Endothelial cell of umbilical vein (primary cell): Measurements from ENCODE around the gene TAT. TPM values are rescaled to one million over a fixed set of nuclear protein-coding genes. Genes with fewer than 3 reads are reported as not detected.

Experiments used
- Bru-seq: library from RNA; stranded (reverse); fragments of 400-500 nt; gene quantifications from one replicate; lab custom pipeline; 2021; lab: Mats Ljungman, UMichigan
- BruChase-seq, 2 experiments: library from RNA; stranded (reverse); fragments of 400-500 nt; gene quantifications; one replicate each; lab custom pipeline; 2021; lab: Mats Ljungman, UMichigan
- BruUV-seq: library from RNA; stranded (reverse); fragments of 400-500 nt; replicated peaks from 2 replicates; lab custom pipeline; 2021; lab: Mats Ljungman, UMichigan
- CTCF ChIA-PET: fragments of 300-600, 350-600 bp; sonication (Branson Sonifier 250); formaldehyde crosslinking; loops from one replicate; lab custom pipeline; 2021; ENCODE audit warnings: antibody characterized with exemption, inconsistent platforms; lab: Charles Lee
- POLR2A ChIA-PET: fragments of 300-600, 350-600 bp; sonication (Branson Sonifier 250); formaldehyde crosslinking; loops from one replicate; lab custom pipeline; 2021; ENCODE audit warnings: antibody characterized with exemption, inconsistent platforms; lab: Charles Lee
- DNase-seq: peaks from one replicate; pipeline ENCODE4 v3.0.0-alpha.2; 2011; ENCODE audit warnings: low read depth, low spot score
- FAIRE-seq: peaks from 2 replicates; lab custom pipeline; 2011; peaks lifted over from hg19 to GRCh38; lab: Jason Lieb, UNC
- H2AFZ ChIP-seq: 2 replicates; pipeline ENCODE4 v1.6.0; 2012; ENCODE audit warnings: low read depth, low read length, control low read depth, inconsistent platforms
- H3K27ac ChIP-seq: 2 replicates; pipeline ENCODE4 v1.5.1; 2011; ENCODE audit warnings: low read depth, mild to moderate bottlenecking, control low read depth, low read length, moderate library complexity; ENCODE audit not compliant: insufficient read depth
- H3K27me3 ChIP-seq, 2 experiments: 2 replicates each; pipeline versions ENCODE4 v1.6.0 to v1.6.1; 2011; ENCODE audit warnings: low read length in 2 of 2, mixed read lengths in 1 of 2; ENCODE audit not compliant: control insufficient read depth in 2 of 2, insufficient read depth in 2 of 2
- H3K36me3 ChIP-seq, 2 experiments: 2 replicates in 1 of 2; 3 replicates in 1 of 2; pipeline ENCODE4 v1.5.1; 2011; ENCODE audit warnings: low read length in 2 of 2, mild to moderate bottlenecking in 1 of 2, moderate library complexity in 1 of 2; ENCODE audit not compliant: control insufficient read depth in 2 of 2, insufficient read depth in 2 of 2; ENCODE audit errors: extremely low read depth in 1 of 2
- H3K4me1 ChIP-seq: 3 replicates; pipeline ENCODE4 v1.5.1; 2011; ENCODE audit warnings: mild to moderate bottlenecking, low read length; ENCODE audit not compliant: control insufficient read depth, insufficient read depth; ENCODE audit errors: extremely low read depth
- H3K4me2 ChIP-seq: 2 replicates; pipeline ENCODE4 v1.6.1; 2011; ENCODE audit warnings: low read length, control low read depth, mixed read lengths; ENCODE audit not compliant: insufficient read depth
- H3K4me3 ChIP-seq, 3 experiments: fragments of 200-600 bp in 1 of 3; sonication (generic), shearing (Covaris generic) in 1 of 3; replicated peaks in 1 of 3; 2 replicates each; pipeline ENCODE4 v1.5.1; 2011 to 2016; ENCODE audit warnings: control low read depth in 3 of 3, low read length in 3 of 3, mild to moderate bottlenecking in 2 of 3, inconsistent platforms in 1 of 3, low read depth in 1 of 3, moderate library complexity in 1 of 3; ENCODE audit not compliant: insufficient read depth in 1 of 3
- H3K79me2 ChIP-seq: 2 replicates; pipeline ENCODE4 v1.6.0; 2012; ENCODE audit warnings: low read length, inconsistent platforms; ENCODE audit not compliant: control insufficient read depth, insufficient read depth
- H3K9ac ChIP-seq: replicated peaks from 2 replicates; pipeline ENCODE3; 2011; ENCODE audit warnings: low read length, control low read depth; ENCODE audit not compliant: insufficient read depth; ENCODE audit errors: extremely low read depth
- H3K9me1 ChIP-seq: replicated peaks from 3 replicates; pipeline ENCODE4 v1.6.0; 2011; ENCODE audit warnings: mild to moderate bottlenecking, low read length; ENCODE audit not compliant: control insufficient read depth, insufficient read depth; ENCODE audit errors: extremely low read depth
- H3K9me3 ChIP-seq: replicated peaks from 2 replicates; pipeline ENCODE4 v1.5.1; 2012; ENCODE audit warnings: low read length, inconsistent platforms; ENCODE audit not compliant: control insufficient read depth, insufficient read depth
- H4K20me1 ChIP-seq: replicated peaks from 2 replicates; pipeline ENCODE3; 2011; ENCODE audit warnings: mild to moderate bottlenecking, low read length; ENCODE audit not compliant: control insufficient read depth, insufficient read depth; ENCODE audit errors: extremely low read depth
- EZH2 ChIP-seq: IDR thresholded peaks from 2 replicates; pipeline ENCODE4 v1.6.1; 2012; ENCODE audit warnings: borderline replicate concordance, low read depth, mild to moderate bottlenecking, moderate library complexity, low read length, inconsistent platforms; ENCODE audit not compliant: severe bottlenecking
- FOS ChIP-seq: IDR thresholded peaks from 2 replicates; pipeline ENCODE4 v1.6.1; 2011; ENCODE audit warnings: mild to moderate bottlenecking, low read length, moderate library complexity, borderline replicate concordance; ENCODE audit not compliant: insufficient read depth
- JUN ChIP-seq: IDR thresholded peaks from 2 replicates; pipeline ENCODE4 v1.6.1; 2011; ENCODE audit warnings: borderline replicate concordance, low read depth; ENCODE audit not compliant: insufficient read length, insufficient read depth
- MYC ChIP-seq: IDR thresholded peaks from one replicate; pipeline ENCODE4 v1.6.1; 2011; ENCODE audit warnings: mild to moderate bottlenecking, low read depth, low read length
- POLR2A ChIP-seq: IDR thresholded peaks from 2 replicates; pipeline ENCODE4 v1.6.1; 2012; ENCODE audit warnings: low read depth, mild to moderate bottlenecking, control low read depth, low read length
- POLR2AphosphoS5 ChIP-seq: IDR thresholded peaks from 2 replicates; pipeline ENCODE4 v1.6.1; 2012; ENCODE audit warnings: low read depth, mild to moderate bottlenecking, control low read depth, low read length, moderate library complexity; ENCODE audit not compliant: insufficient read depth
- dilution Hi-C: fragments of 300-500 bp; cut with MboI; formaldehyde crosslinking; loops from one replicate; pipeline ENCODE4 v1.15.0; 2019; ENCODE audit warnings: low sequenced_read_pairs; ENCODE audit not compliant: extremely low pct_ligation_motif_present
- intact Hi-C: fragments of 100-400 bp; cut with micrococcal nuclease; formaldehyde crosslinking; loops from one replicate; pipeline ENCODE4 v1.10.0; 2022
- long read RNA-seq: library from polyadenylated mRNA; stranded (forward); transcript quantifications from one replicate; pipeline ENCODE4 v2.0.0, GENCODE V29; 2021
- polyA minus RNA-seq, 3 experiments: library from RNA; depleted of rRNA, polyadenylated mRNA; stranded (reverse); fragments of >200 nt; gene quantifications; 1 replicate in 1 of 3; 2 replicates in 2 of 3; pipeline ENCODE4 v1.2.3, GENCODE V29; 2011
- polyA plus RNA-seq, 4 experiments: library from polyadenylated mRNA; depleted of rRNA in 3 of 4; stranded (reverse) in 3 of 4; unstranded in 1 of 4; fragments of >200 nt; gene quantifications; 2 replicates each; pipeline versions ENCODE4 v1.2.1 to v1.2.3, GENCODE V29; 2011 to 2012; ENCODE audit warnings: missing spikeins in 1 of 4
- total RNA-seq: library from RNA; stranded (reverse); gene quantifications from 2 replicates; pipeline ENCODE4 v1.2.3, GENCODE V29; 2021
- TF ChIP-seq, protein P1 (sequence below): IDR thresholded peaks from 2 replicates; pipeline ENCODE4 v1.6.1; 2011; ENCODE audit not compliant: insufficient read depth, insufficient read length

The TAT gene
- total RNA-seq (not detected in 2 replicates), polyA plus RNA-seq (not detected in 2 replicates), polyA minus RNA-seq (0.34 TPM in 1 of 2 replicates, not detected in the other), Bru-seq, nascent RNA (not detected), BruChase-seq, experiment 1, labeled RNA remaining after a 6-hour chase (percentile 7 among the genes with signal in this experiment), BruChase-seq, experiment 2, labeled RNA remaining after a 2-hour chase (not detected)
- not detected in 2 replicates for polyA plus RNA-seq (2011; cell fraction: cytosol; rRNA removed)
- not detected in 2 replicates for polyA plus RNA-seq (2011; cell fraction: nucleus; rRNA removed)
- not detected in 2 replicates for polyA plus RNA-seq (2012)
- polyA minus RNA-seq (2011; cell fraction: cytosol; rRNA and poly(A)+ RNA removed) = not detected
- polyA minus RNA-seq (2011; cell fraction: nucleus; rRNA and poly(A)+ RNA removed) = not detected in 2 replicates
- long read RNA-seq = 0 reads

DNA sequence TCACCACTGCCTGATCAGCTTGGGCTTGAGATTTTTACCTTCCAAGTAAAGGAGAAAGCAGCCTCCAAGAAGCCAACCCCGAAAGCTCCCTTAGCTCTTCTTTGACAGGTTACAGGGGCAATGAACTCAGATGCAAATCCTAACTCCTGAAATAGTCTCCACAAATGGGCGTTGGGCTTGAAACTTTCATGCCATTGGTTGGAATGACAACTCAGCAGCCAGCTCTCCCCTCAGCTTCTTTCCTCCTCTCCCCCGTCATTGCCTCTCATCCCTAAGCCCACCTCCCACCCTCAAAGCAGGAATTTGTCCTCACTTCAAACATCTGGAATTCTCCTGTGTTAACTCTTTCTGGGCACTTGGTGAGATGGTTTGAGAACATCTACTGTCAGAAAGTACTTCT is at the start of gene TAT:
Gene TAT (minus strand): TSS at position 122 of the 400 bp plus-strand sequence. CDS start 677 bp downstream, outside the sequence.
- H3K9me3 ChIP-seq = no peaks in the 10 kb centered on the region
- no TSS peak for BruUV-seq
- ChIA-PET POLR2A (no interaction called here), CTCF (interaction anchor here (1.2 to 1.9 kb wide), 2 partner anchors 9 to 34 kb away, joined by 3 to 11 read pairs; no protein-coding TSS in a partner anchor)
- TF ChIP-seq EZH2 (no peak), JUN (no peak), POLR2A (no peak), FOS (no peak), POLR2AphosphoS5 (no peak), MYC (no peak)
- TF ChIP-seq, protein P1, sequence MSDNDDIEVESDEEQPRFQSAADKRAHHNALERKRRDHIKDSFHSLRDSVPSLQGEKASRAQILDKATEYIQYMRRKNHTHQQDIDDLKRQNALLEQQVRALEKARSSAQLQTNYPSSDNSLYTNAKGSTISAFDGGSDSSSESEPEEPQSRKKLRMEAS = no peak
- no peaks in the 10 kb centered on the region for H4K20me1 ChIP-seq
- no peak within 1 kb of the TSS for H3K4me2 ChIP-seq
- H3K9ac ChIP-seq = no peak within 1 kb of the TSS
- H3K27ac ChIP-seq = no peak within 1 kb of the TSS
- no peak within 1 kb of the TSS for H2AFZ ChIP-seq
- no peak for FAIRE-seq
- H3K36me3 ChIP-seq = no peaks in the 10 kb centered on the region
- no peak for DNase-seq
- dilution Hi-C loops = no loop called here
- intact Hi-C loops = no loop called here
- H3K4me3 ChIP-seq = no peak within 1 kb of the TSS
- no peaks in the 10 kb centered on the region for H3K9me1 ChIP-seq
- no peaks in the 10 kb centered on the region for H3K79me2 ChIP-seq
- no peaks in the 10 kb centered on the region for H3K4me1 ChIP-seq
- H3K27me3 ChIP-seq = peaks cover 0 to 2% of the 10 kb centered on the region in 2 experiments
